K562 (cell line): ENCODE measurements around the gene SGCG.

Source experiments
- BCOR ChIP-seq: fragments of 450-650 bp; IDR thresholded peaks from 2 replicates; pipeline ENCODE4 v1.6.1; 2016
- CCAR2 ChIP-seq: fragments of 200-400 bp; formaldehyde crosslinking; IDR thresholded peaks from 2 replicates; pipeline ENCODE4 v1.6.1; 2017; ENCODE audit warnings: mild to moderate bottlenecking, low read depth, low read length
- CTCF ChIP-seq, 3 experiments: IDR thresholded peaks in 2 of 3; conservative IDR thresholded peaks in 1 of 3; 2 replicates each; pipeline ENCODE4 v1.5.1; 2011 to 2012; ENCODE audit warnings: low read length in 3 of 3, mild to moderate bottlenecking in 3 of 3, control low read depth in 2 of 3, improper control_type of control experiment in 1 of 3, inconsistent platforms in 1 of 3, low read depth in 1 of 3, mixed read lengths in 1 of 3, moderate library complexity in 1 of 3; ENCODE audit not compliant: insufficient read depth in 2 of 3
- ELF1 ChIP-seq: fragments of 200-800 bp; sonication (Bioruptor generic); IDR thresholded peaks from 2 replicates; pipeline ENCODE4 v1.6.1; 2016; ENCODE audit warnings: missing genetic modification characterization, missing compliant biosample characterization
- EP300 ChIP-seq: IDR thresholded peaks from 2 replicates; pipeline ENCODE4 v1.6.1; 2012; ENCODE audit warnings: low read length, improper control_type of control experiment
- HCFC1 ChIP-seq: IDR thresholded peaks from 2 replicates; pipeline ENCODE4 v1.6.1; 2012; ENCODE audit warnings: low read depth, low read length, improper control_type of control experiment
- JUND ChIP-seq, 2 experiments: IDR thresholded peaks; 2 replicates in 1 of 2; 3 replicates in 1 of 2; pipeline ENCODE4 v1.6.1; 2011; ENCODE audit warnings: borderline replicate concordance in 2 of 2, low read depth in 2 of 2, low read length in 2 of 2, improper control_type of control experiment in 1 of 2, missing biosample characterization in 1 of 2, missing genetic modification characterization in 1 of 2, missing genetic modification reagents in 1 of 2
- MAFK ChIP-seq: IDR thresholded peaks from 2 replicates; pipeline ENCODE4 v1.6.1; 2011; ENCODE audit warnings: low read length, improper control_type of control experiment
- ZFX ChIP-seq: sonication (generic); formaldehyde crosslinking; IDR thresholded peaks from 2 replicates; pipeline ENCODE4 v1.8.0; 2022; ENCODE audit warnings: mild to moderate bottlenecking, missing genetic modification reagents, moderate library complexity
- ZNF146 ChIP-seq: IDR thresholded peaks from one replicate; pipeline ENCODE4 v1.6.1; 2018; ENCODE audit warnings: missing compliant biosample characterization; ENCODE audit not compliant: unreplicated experiment
- ZNF232 ChIP-seq: sonication (generic); formaldehyde crosslinking; IDR thresholded peaks from 2 replicates; pipeline ENCODE4 v1.8.0; 2022; ENCODE audit warnings: mild to moderate bottlenecking, missing genetic modification reagents
- TF ChIP-seq, protein P1 (sequence below): fragments of 250-450 bp; sonication (Bioruptor Pico); IDR thresholded peaks from 2 replicates; pipeline ENCODE4 v1.8.0; 2021; ENCODE audit warnings: mild to moderate bottlenecking, moderate library complexity

- TF ChIP-seq CCAR2 (no peak), CTCF (IDR thresholded peaks at IDR 0.05 in 2 of 3, conservative IDR thresholded peaks at IDR 0.05 in 1 of 3; ENCODE audit: insufficient read depth in 2 of 3, low read depth in 1 of 3, low read length in 3 of 3) (no peak), ZNF146 (CRISPR knock-in tag) (no peak), JUND (IDR thresholded peaks at IDR 0.05; ENCODE audit: borderline replicate concordance, low read depth, low read length) (no peak), JUND (tag; IDR thresholded peaks at IDR 0.05; ENCODE audit: borderline replicate concordance, low read depth, low read length) (no peak), HCFC1 (no peak), EP300 (no peak), ELF1 (no peak), ZNF232 (CRISPR knock-in tag) (no peak), ZFX (no peak), BCOR (no peak), MAFK (no peak)
- TF ChIP-seq, protein P1, sequence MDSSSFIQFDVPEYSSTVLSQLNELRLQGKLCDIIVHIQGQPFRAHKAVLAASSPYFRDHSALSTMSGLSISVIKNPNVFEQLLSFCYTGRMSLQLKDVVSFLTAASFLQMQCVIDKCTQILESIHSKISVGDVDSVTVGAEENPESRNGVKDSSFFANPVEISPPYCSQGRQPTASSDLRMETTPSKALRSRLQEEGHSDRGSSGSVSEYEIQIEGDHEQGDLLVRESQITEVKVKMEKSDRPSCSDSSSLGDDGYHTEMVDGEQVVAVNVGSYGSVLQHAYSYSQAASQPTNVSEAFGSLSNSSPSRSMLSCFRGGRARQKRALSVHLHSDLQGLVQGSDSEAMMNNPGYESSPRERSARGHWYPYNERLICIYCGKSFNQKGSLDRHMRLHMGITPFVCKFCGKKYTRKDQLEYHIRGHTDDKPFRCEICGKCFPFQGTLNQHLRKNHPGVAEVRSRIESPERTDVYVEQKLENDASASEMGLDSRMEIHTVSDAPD (CRISPR knock-in tag): no peak
Observed at GRCh38 chr13:23254506-23254905, 73.7 kb downstream of the SGCG start.
